IPS DF 19.7 (cell line): ENCODE measurements around the gene VPS9D1.

ENCODE experiments used
- DNase-seq: peaks from one replicate; pipeline ENCODE4 v3.0.0-alpha.2; 2013; ENCODE audit warnings: low read depth, low spot score

The VPS9D1 gene

DNA sequence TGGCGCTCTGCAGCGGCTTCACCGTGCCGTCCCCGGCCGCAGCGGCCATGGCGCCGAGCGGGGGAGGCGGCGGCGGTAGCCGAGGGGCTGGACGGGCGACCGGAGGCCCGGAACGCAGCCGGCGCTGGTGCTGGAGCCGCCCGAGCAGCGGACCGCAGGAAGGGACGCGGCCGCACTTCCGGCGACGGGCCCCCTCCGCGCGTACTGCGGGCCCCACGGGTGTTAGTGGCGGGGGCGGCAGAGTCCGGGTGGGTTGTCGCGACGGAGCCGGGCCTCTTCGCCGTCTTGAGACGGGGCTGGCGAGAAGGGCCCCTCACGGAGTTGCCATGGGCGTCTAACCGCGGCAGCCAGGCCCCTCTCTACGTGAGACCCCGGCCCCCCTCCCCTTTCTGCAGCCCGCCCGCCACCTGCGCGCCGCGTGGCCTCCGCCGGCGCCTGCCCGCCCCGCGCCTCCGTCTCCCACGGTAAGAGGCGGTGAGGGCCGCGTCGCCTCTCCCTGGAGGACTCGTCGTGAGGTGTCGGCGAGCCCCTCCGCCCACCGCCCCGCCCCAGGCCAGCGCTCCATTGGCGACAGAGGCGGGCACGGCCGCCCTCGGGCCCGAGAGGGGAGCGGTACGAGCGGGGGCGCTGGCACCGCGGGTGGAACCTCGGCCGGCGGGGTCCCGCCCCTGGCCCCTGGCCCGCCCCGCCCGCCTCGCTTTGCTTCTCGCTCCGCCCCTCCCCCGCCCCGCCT is at the start of gene VPS9D1, which contains the start of gene ZNF276:
VPS9D1 (minus strand) TSS at position 86 of the 733 bp plus-strand sequence; CDS start at position 49, 37 bp downstream.
ZNF276 (plus strand) TSS at position 725 of the 733 bp plus-strand sequence. CDS start 104 bp downstream, outside the sequence.
- DNase-seq: no peak

- no peak for DNase-seq
Measured at GRCh38 chr16:89770367-89770766, 49.7 kb upstream of the VPS9D1 start.

GRCh38 chr16:89765292-89765830 is 44.7 kb upstream of the VPS9D1 start:
- DNase-seq: no peak

- DNase-seq: no peak
Measured at GRCh38 chr16:89764711-89765201, 44.1 kb upstream of the VPS9D1 start.

DNA sequence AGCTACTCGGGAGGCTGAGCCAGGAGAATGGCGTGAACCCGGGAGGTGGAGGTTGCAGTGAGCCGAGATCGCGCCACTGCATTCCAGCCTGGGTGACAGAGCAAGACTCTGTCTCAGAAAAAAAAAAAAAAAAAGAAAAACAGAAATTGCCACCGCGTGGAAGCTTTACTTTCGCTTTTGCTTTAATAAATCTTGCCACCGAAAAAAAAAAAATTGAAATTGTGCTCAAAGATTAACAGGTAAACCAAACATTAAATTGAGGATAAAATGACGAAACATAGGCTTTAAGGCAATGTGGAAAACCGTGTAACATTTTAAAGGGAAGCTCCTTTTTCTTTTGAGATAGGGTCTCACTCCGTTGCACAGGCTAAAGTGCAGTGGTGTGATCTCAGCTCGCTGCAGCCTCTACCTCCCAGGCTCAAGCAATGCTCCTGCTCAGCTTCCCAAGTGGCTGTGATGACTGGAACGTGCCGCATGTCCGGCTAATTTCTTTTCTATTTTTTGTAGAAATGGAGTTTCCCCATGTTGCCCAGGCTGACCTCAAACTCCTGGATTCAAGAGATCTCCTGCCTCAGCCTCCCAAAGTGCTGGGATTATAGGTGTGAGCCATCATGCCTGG is 40.7 kb upstream of the VPS9D1 start:
- no peak for DNase-seq

- no peak for DNase-seq
Measured at GRCh38 chr16:89759746-89760340, 39.1 kb upstream of the VPS9D1 start.

GRCh38 chr16:89749637-89750036 is 28.9 kb upstream of the VPS9D1 start:
- DNase-seq: no peak

DNA sequence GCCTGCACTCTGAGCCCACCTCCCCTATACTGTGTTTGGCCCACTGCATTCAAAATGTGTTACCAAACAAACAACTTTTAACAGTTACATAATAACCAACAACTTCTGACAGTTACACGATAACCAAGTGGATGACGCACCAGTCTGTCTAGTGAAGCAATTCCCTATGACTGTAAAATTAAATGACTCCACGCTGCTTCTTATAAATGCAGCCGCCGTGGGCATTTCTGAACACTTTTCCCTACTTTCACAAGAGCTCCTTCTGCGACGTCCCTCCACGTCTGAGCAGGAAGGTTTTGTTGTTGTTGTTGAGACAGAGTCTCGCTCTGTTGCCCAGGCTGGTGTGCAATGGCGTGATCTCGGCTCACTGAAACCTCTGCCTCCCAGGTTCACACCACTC is 28.2 kb upstream of the VPS9D1 start:
- no peak for DNase-seq

GRCh38 chr16:89748076-89748475 is 27.4 kb upstream of the VPS9D1 start:
- DNase-seq: no peak

GRCh38 chr16:89746043-89746442 is 25.3 kb upstream of the VPS9D1 start:
- no peak for DNase-seq

GRCh38 chr16:89744813-89745212 is 24.1 kb upstream of the VPS9D1 start:
- no peak for DNase-seq

- no peak for DNase-seq
Measured at GRCh38 chr16:89742948-89743347, 22.2 kb upstream of the VPS9D1 start.

- DNase-seq: no peak
Measured at GRCh38 chr16:89741342-89742014, 20.8 kb upstream of the VPS9D1 start.

DNA sequence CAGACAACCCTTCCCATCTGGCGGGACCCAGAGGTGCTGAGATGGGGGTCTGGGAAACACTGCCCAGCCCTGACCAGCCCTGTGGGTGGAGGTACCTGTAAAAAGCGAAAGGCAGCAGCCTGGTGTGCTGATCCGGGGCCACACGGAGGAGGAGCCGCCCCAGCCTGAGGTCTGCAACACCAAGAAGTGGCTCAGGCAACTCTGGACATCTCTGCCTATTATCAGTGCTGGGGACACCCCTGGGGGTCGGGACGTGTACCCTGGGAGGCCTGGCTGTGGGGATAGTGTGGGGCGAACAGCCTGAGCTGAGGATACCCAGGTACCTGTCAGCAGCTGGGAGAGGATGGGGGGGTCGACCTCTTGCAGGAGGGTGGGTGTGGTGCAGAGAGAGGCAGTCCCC is 18.7 kb upstream of the VPS9D1 start:
- DNase-seq: no peak

DNA sequence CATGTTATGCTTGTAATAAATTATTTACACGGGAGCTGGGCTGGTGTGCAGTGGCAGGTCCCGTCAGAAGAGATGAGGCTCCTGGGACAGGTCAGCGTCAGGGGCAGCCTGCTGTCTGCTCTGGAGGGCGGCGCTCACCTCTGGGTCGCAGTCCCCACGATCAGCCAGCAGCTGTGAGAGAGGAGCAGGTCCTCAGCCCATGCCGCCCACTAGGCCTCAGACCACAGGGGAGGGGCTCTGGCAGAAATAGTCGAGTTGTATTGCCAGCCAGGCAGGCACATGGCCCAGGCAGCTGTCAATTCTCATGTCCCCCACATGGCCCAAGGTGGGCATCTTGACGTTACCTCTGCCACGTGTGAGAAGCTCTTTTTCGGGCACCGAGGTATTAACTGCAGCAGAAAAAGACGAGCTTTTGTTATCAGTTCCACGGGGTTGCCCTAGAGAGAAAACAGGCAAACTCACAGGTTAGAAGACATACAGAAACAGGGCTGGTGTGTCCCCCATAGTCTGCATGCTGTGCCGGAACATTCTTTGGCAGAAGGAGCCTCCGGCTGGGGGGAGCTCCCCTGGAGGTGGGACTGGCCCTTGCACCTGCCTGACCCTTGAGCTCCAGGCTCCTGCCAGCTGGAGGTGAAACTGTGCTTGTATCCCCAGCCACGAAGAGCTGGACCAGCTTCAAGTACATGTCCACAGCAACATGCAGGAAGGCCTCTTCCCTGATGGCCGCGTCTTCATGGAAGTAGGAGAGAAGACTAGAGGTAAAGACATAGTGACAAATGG is 18.0 kb upstream of the VPS9D1 start:
- DNase-seq: no peak

DNA sequence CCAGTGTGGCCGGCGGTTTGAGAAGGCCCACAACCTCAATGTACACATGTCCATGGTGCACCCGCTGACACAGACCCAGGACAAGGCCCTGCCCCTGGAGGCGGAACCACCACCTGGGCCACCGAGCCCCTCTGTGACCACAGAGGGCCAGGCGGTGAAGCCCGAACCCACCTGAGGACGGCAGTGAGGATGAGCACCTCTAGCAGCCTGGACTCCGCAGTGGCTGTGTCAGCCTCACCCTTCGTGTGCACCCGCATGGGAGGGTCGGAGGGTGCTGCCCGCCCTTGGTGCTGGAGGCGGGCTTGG is 17.3 kb upstream of the VPS9D1 start:
- no peak for DNase-seq

- DNase-seq: no peak
Measured at GRCh38 chr16:89737341-89738071, 16.8 kb upstream of the VPS9D1 start.

DNA sequence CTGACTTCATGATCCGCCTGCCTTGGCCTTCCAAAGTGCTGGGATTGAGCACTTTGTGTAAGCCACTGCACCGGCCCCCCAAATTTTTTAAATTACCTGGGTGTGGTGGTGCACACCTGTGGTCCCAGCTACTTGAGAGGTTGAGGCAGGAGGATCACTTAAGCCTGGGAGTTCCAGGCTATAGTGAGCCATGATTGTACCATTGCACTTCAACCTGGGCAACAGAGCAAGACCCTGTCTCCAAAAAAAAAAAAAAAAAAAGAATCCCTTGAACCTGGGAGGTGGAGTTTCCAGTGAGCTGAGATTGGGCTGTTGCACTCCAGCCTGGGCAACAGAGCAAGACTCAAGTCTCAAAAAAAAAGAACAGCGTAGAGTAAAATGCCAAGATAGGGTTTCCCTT is 15.9 kb upstream of the VPS9D1 start:
- no peak for DNase-seq

GRCh38 chr16:89733792-89734191 is 13.1 kb upstream of the VPS9D1 start:
- DNase-seq: no peak

DNA sequence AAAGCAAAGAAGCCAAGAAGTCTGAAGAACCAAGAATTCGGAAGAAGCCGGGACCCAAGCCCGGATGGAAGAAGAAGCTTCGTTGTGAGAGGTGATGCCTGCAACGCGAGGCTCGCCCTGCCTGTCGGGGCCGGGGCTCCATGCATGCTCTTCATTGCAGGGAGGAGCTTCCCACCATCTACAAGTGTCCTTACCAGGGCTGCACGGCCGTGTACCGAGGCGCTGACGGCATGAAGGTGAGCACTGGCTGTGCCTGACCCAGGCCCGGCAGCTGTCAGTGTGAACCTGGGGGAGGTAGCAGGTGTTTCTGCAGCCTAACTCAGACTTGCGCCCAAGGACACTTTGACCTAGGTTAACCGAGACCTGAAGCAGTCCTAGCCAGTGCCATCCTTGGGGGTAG is 12.6 kb upstream of the VPS9D1 start:
- DNase-seq: no peak

DNA sequence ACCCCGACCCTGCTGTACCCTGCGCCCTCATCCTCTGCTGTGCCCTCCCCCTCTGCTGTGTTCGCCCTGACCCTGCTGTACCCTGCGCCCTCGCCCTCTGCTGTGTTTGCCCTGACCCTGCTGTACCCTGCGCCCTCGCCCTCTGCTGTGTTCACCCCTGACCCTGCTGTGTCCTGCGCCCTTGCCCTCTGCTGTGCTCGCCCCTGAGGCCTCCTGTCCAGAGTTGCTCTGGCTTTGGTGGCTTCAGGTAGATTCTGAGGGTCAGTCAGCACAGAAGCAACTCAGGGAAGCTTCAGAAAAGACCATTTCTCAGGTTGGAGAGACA is 12.2 kb upstream of the VPS9D1 start:
- DNase-seq: no peak
